IPS-18c (cell line): ENCODE measurements around the gene CREB3L1.

ENCODE experiments used
- H3K4me3 ChIP-seq: 2 replicates; pipeline ENCODE4 v1.7.0; 2013; ENCODE audit warnings: low read depth, mild to moderate bottlenecking, low read length, moderate library complexity; ENCODE audit not compliant: insufficient read depth
- H3K9me3 ChIP-seq: one replicate; pipeline ENCODE4 v1.6.1; 2013; ENCODE audit warnings: mild to moderate bottlenecking, low read length, moderate library complexity; ENCODE audit not compliant: control insufficient read depth, insufficient read depth

Gene CREB3L1

GRCh38 chr11:46345131-46345597 is 67.7 kb downstream of the CREB3L1 start:
- H3K4me3 ChIP-seq = no peak overlapping the region

GRCh38 chr11:46345881-46346484 is 68.5 kb downstream of the CREB3L1 start:
- H3K9me3 ChIP-seq = peaks cover 2% of the 10 kb centered on the region
- H3K4me3 ChIP-seq = no peak overlapping the region

More at GRCh38 chr11:46345131-46345597, 67.7 kb downstream of the CREB3L1 start:
- H3K9me3 ChIP-seq = peaks cover 2% of the 10 kb centered on the region

GRCh38 chr11:46346886-46347636 is 69.6 kb downstream of the CREB3L1 start, which contains the start of gene DGKZ:
TSS of gene DGKZ (plus strand) at chr11:46347463. CDS start at chr11:46347660, 197 bp downstream.
- H3K9me3 ChIP-seq = peaks cover 2% of the 10 kb centered on the region
- peak within 1 kb of the TSS; percentile 71 for H3K4me3 ChIP-seq

GRCh38 chr11:46347637-46348311 is 70.3 kb downstream of the CREB3L1 start:
- Histone ChIP-seq H3K4me3 (peak overlapping the region; percentile 71), H3K9me3 (peaks cover 2% of the 10 kb centered on the region)

- Histone ChIP-seq H3K9me3 (peaks cover 2% of the 10 kb centered on the region), H3K4me3 (peak overlapping the region; percentile 71)
Observed at GRCh38 chr11:46348566-46349401, 71.3 kb downstream of the CREB3L1 start.

- Histone ChIP-seq H3K4me3 (no peak overlapping the region), H3K9me3 (peaks cover 2% of the 10 kb centered on the region)
Observed at GRCh38 chr11:46350695-46351094, 73.2 kb downstream of the CREB3L1 start.

- Histone ChIP-seq H3K9me3 (peaks cover 2% of the 10 kb centered on the region), H3K4me3 (no peak overlapping the region)
Observed at GRCh38 chr11:46351148-46351547, 73.7 kb downstream of the CREB3L1 start.

GRCh38 chr11:46351606-46352005 is 74.1 kb downstream of the CREB3L1 start:
- Histone ChIP-seq H3K9me3 (peaks cover 2% of the 10 kb centered on the region), H3K4me3 (no peak overlapping the region)

- H3K9me3 ChIP-seq = peaks cover 2% of the 10 kb centered on the region
- no peak overlapping the region for H3K4me3 ChIP-seq
Observed at GRCh38 chr11:46352063-46352841, 74.8 kb downstream of the CREB3L1 start.

- Histone ChIP-seq H3K4me3 (no peak overlapping the region), H3K9me3 (no peaks in the 10 kb centered on the region)
Observed at GRCh38 chr11:46353698-46354097, 76.2 kb downstream of the CREB3L1 start.

- Histone ChIP-seq H3K4me3 (no peak overlapping the region), H3K9me3 (no peaks in the 10 kb centered on the region)
Observed at GRCh38 chr11:46356924-46357482, 79.5 kb downstream of the CREB3L1 start.

GRCh38 chr11:46357483-46357936 is 80.0 kb downstream of the CREB3L1 start:
- H3K4me3 ChIP-seq = no peak overlapping the region
- no peaks in the 10 kb centered on the region for H3K9me3 ChIP-seq

- Histone ChIP-seq H3K4me3 (no peak overlapping the region), H3K9me3 (no peaks in the 10 kb centered on the region)
Observed at GRCh38 chr11:46359953-46360352, 82.5 kb downstream of the CREB3L1 start.

- Histone ChIP-seq H3K9me3 (no peaks in the 10 kb centered on the region), H3K4me3 (no peak overlapping the region)
Observed at GRCh38 chr11:46360878-46361277, 83.4 kb downstream of the CREB3L1 start.

- H3K9me3 ChIP-seq = no peaks in the 10 kb centered on the region
- no peak overlapping the region for H3K4me3 ChIP-seq
Observed at GRCh38 chr11:46361283-46362155, 84.1 kb downstream of the CREB3L1 start.
